GM18508 (cell line): ENCODE measurements around the gene UPP1.
"Not testable (repeated sequence)": the region's sequence is repeated elsewhere in the genome, so short reads cannot be mapped to it uniquely, and the experiment has no call there.

Experiments
- ATAC-seq: cut with Tn5 transposase; IDR thresholded peaks from one replicate; pipeline ENCODE4 v1.9.1; 2021; ENCODE audit warnings: moderate number of reproducible peaks; ENCODE audit not compliant: insufficient read depth, unreplicated experiment

Gene UPP1

DNA sequence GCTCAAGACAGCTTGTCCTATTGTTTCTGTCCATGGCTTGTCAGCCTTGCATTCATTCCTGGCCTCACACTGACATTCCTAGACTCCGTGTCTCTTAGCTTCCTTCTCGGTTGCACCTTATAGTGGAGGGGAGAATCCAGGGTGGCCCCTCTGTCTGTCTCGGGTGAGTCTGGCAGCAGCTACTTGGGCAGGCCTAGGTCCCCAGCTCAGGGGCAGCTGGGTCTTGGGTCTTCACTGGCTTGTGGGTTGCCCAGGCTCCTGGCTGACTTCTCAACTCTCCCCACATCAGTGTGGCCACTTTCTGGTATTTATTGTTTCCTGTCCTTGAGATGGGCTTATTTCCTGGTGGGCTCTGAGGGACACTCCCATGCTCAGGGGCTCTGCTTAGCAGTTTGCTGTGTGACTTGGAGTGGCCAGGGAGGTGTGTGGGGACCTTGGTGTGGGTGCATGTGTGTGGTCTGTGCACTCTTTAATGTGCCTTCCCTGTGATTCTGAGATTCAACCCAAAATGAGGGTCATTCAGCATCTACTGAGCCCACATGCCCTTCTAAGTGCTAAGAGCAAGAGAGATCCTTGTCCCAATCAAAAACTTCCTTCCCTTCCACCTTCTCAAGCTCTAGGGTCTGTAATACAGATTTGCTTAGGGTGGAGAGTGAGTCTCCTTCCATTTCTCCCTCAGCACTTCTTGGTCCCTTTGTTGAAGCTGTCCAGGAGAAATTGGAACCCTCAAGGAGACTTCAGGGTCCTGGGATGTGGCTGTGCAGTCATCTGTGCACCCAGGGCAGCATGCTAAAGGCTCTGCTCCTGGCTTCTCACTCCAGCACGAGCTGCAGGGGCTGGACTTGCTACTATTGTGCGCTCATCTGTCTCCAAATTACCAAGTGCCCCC is 20.1 kb downstream of the UPP1 start:
- ATAC-seq: no peak

GRCh38 chr7:48109848-48110663 is 21.0 kb downstream of the UPP1 start:
- ATAC-seq: peak; percentile 89

DNA sequence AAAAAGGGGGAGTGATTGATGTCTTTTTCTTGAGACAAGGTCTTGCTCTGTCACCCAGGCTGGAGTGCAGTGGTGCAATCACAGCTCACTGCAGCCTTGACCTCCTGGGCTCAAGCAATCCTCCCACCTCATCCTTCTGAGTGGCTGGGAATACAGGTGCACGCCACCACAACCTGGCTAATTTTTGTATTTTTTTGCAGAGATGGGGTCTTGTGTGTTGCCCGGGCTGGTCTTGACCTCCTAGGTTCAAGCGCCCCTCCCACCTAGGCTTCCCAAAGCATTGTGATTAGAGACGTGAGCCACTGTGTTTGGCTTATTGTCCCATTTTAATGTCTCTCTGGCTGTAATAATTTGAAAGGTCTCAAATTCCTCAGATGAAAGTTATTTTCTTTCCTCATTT is 21.8 kb downstream of the UPP1 start:
- no peak for ATAC-seq

DNA sequence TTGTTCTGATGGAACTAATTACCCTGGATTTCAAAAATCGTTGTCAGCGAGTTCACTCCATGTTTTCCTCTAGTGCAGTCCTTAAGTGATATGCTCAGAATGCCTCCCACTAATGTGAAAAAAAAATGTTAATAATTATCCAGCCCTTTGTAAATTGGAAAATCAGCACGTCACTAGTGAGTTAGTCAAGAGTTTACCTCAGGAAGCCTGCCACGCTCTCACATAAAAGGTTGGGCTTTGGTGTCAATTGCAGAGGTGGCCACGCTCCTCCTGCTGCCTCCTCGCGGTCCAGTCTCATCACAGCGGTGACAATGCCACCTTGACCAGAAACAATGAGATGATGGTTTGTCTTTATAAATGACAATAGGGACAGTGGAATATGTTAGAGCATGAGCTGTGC is 22.5 kb downstream of the UPP1 start:
- ATAC-seq: no peak

- no peak for ATAC-seq
These were observed 23.5 kb downstream of the UPP1 start for GRCh38 chr7:48112401-48113165.

DNA sequence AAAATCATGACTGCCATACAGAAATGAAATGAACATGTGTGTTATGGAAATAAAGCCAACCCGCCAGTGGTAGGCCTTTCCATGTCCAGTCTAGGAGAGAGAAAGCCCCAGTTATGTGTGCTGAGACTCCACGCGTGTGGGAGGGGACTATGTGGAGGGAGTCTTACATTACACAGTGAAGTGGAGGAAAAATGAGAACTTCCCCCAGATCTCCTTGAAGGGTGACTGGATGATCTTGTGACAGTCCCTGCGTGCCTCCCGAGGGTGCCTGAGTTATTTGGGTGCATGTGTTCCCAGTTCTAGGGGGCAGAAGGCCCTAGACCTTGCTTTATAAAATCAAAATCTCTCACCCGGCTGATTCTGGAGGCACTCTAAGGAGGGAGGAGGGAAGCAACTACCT is 24.2 kb downstream of the UPP1 start:
- ATAC-seq: no peak

GRCh38 chr7:48114115-48114514 is 25.1 kb downstream of the UPP1 start:
- no peak for ATAC-seq

- no peak for ATAC-seq
These were observed 25.5 kb downstream of the UPP1 start for GRCh38 chr7:48114589-48114988.

DNA sequence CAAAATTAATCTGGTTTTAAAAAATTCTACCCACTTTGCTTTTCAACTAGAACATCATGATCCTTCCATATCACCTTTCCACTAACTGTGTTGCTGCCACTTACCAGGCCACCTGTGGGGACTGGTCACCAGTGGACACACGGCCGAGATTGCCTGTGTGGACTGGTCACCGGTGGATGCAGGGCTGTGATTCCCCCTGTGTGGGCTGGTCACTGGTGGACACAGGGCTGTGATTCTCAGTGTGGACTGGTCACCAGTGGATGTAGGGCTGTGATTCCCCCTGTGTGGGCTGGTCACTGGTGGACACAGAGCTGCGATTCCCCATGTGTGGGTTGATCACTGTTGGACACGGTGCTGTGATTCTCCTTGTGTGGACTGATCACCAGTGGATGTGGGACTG is 27.0 kb downstream of the UPP1 start:
- ATAC-seq: no peak

DNA sequence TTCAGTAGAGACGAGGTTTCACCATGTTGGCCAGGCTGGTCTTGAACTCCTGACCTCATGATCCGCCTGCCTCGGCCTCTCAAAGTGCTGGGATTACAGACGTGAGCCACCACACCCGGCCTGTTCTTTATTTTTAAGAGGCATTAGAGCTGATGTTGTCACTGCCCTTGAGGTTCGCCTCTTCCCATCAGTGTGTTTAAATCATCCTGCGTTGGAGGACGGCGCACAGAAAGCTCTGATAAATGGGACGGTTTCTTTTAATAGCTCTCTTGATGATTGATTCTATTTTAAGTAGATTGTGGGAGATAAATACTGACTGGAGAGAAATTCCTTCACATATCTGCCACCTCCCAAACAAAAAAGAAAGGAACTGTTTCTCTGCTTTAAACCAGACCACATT is 29.0 kb downstream of the UPP1 start:
- ATAC-seq: no peak

DNA sequence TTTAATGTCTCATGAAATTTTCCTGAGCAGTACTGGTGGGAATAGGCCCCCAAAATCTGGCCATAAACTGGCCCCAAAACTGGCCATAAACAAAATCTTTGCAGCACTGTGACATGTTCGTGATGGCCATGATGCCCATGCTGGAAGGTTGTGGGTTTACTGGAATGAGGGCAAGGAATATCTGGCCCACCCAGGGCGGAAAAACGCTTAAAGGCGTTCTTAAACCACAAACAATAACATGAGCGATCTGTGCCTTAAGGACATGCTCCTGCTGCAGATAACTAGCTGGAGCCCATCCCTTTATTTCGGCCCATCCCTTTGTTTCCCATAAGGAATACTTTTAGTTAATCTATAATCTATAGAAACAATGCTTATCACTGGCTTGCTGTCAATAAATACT is 31.5 kb downstream of the UPP1 start:
- ATAC-seq: not testable (repeated sequence)

- no peak for ATAC-seq
These were observed 37.0 kb downstream of the UPP1 start for GRCh38 chr7:48126037-48126436.

- peak; percentile 54 for ATAC-seq
These were observed 41.6 kb downstream of the UPP1 start for GRCh38 chr7:48130658-48131108.

- no peak for ATAC-seq
These were observed 43.7 kb downstream of the UPP1 start for GRCh38 chr7:48132792-48133191.

DNA sequence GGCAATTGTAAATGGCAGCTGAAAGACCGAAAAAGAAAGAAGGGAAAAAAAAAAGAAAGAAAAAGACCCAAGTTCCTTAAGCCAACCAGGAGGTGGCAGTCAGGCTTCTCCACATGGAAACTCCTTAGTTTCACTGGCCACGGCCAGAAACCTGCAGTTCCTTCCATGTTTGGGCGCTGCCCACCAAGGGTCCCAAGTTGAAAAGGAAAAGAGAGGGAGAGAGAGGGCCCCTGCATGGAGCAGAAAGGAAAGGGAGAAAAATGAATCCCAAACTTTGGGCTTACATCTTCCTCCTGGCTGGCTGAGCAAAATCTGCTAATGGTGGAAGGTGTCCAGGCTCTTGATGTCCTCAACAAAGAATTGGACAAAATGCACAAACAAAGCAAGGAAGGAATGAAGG is 50.4 kb downstream of the UPP1 start:
- ATAC-seq: no peak

GRCh38 chr7:48140001-48140681 is 51.1 kb downstream of the UPP1 start:
- ATAC-seq: no peak

GRCh38 chr7:48141521-48141920 is 52.5 kb downstream of the UPP1 start:
- ATAC-seq: no peak

GRCh38 chr7:48144291-48144768 is 55.3 kb downstream of the UPP1 start:
- no peak for ATAC-seq

GRCh38 chr7:48147078-48147591 is 58.1 kb downstream of the UPP1 start:
- ATAC-seq: no peak

- not testable (repeated sequence) for ATAC-seq
These were observed 58.6 kb downstream of the UPP1 start for GRCh38 chr7:48147690-48148089.
